Mucosa of stomach (tissue), 1 donor: ENCODE data around the gene ANKRD17.

ENCODE experiments used
- H3K27me3 ChIP-seq: one replicate; pipeline ENCODE4 v1.7.0; 2013; ENCODE audit warnings: mild to moderate bottlenecking, low read length; ENCODE audit not compliant: control insufficient read depth, insufficient read depth
- H3K36me3 ChIP-seq: one replicate; pipeline ENCODE4 v1.7.0; 2013; ENCODE audit warnings: low read length; ENCODE audit not compliant: control insufficient read depth, insufficient read depth
- H3K4me1 ChIP-seq: one replicate; pipeline ENCODE4 v1.7.0; 2013; ENCODE audit warnings: mild to moderate bottlenecking, low read length; ENCODE audit not compliant: control insufficient read depth, insufficient read depth
- H3K4me3 ChIP-seq: one replicate; pipeline ENCODE4 v1.7.0; 2013; ENCODE audit warnings: low read length
- H3K9ac ChIP-seq: one replicate; pipeline ENCODE4 v1.7.0; 2013; ENCODE audit warnings: mild to moderate bottlenecking, low read length, moderate library complexity
- H3K9me3 ChIP-seq: one replicate; pipeline ENCODE4 v1.7.0; 2013; ENCODE audit warnings: mild to moderate bottlenecking, low read length, moderate library complexity; ENCODE audit not compliant: control insufficient read depth
- donor health status: Pancreatic carcinoma.

The ANKRD17 gene

DNA sequence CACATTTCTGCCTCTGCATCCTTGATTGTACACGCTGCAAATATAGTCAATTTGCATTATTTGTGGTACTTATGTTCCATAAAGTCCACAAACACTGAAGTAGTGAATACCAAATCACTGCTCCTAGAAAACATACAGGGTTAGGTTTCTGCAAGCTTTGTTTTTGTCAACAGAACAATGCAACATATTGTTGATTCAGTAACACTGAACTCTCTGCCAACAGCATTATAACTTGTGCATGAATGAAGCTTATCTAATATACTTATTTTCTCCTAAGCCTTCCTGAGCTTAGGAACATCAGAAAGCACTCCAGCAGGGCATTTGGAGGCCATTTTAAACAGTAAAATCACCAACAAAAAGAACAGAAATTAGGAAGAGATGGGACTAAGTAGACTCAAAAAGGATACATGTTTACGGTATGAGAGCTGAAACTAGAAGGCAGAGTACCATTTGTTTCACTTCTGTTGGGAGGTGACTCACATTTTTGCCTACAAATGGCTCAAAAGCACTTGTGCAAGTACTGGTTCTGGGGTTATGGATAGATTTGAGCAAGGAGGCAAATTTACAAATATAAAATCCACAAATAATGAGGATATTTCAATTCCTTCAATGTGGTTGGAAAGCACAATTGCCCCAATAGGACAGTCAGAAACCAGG, 203.2 kb downstream of the ANKRD17 start:
- H3K4me3 ChIP-seq: no peak overlapping the region
- H3K9me3 ChIP-seq: no peaks in the 10 kb centered on the region
- H3K27me3 ChIP-seq: no peaks in the 10 kb centered on the region
- no peak overlapping the region for H3K9ac ChIP-seq
- peaks cover 6% of the 10 kb centered on the region for H3K36me3 ChIP-seq
- no peaks in the 10 kb centered on the region for H3K4me1 ChIP-seq

GRCh38 chr4:73053974-73054480, 204.6 kb downstream of the ANKRD17 start:
- no peak overlapping the region for H3K9ac ChIP-seq
- no peaks in the 10 kb centered on the region for H3K9me3 ChIP-seq
- no peaks in the 10 kb centered on the region for H3K27me3 ChIP-seq
- H3K36me3 ChIP-seq: peaks cover under 1% of the 10 kb centered on the region
- no peaks in the 10 kb centered on the region for H3K4me1 ChIP-seq
- no peak overlapping the region for H3K4me3 ChIP-seq

GRCh38 chr4:73053076-73053475, 205.5 kb downstream of the ANKRD17 start:
- H3K36me3 ChIP-seq: no peaks in the 10 kb centered on the region
- H3K9ac ChIP-seq: no peak overlapping the region
- H3K4me1 ChIP-seq: no peaks in the 10 kb centered on the region
- no peaks in the 10 kb centered on the region for H3K27me3 ChIP-seq
- no peaks in the 10 kb centered on the region for H3K9me3 ChIP-seq
- H3K4me3 ChIP-seq: no peak overlapping the region

- no peak overlapping the region for H3K9ac ChIP-seq
- no peaks in the 10 kb centered on the region for H3K4me1 ChIP-seq
- no peaks in the 10 kb centered on the region for H3K9me3 ChIP-seq
- H3K36me3 ChIP-seq: no peaks in the 10 kb centered on the region
- H3K27me3 ChIP-seq: no peaks in the 10 kb centered on the region
- no peak overlapping the region for H3K4me3 ChIP-seq
These were observed 207.0 kb downstream of the ANKRD17 start for GRCh38 chr4:73051625-73052024.

GRCh38 chr4:73045879-73046278, 212.7 kb downstream of the ANKRD17 start:
- no peaks in the 10 kb centered on the region for H3K4me1 ChIP-seq
- H3K4me3 ChIP-seq: no peak overlapping the region
- H3K9me3 ChIP-seq: no peaks in the 10 kb centered on the region
- no peak overlapping the region for H3K9ac ChIP-seq
- H3K36me3 ChIP-seq: no peaks in the 10 kb centered on the region
- H3K27me3 ChIP-seq: no peaks in the 10 kb centered on the region

- Histone ChIP-seq H3K4me1 (no peaks in the 10 kb centered on the region), H3K9me3 (no peaks in the 10 kb centered on the region), H3K36me3 (no peaks in the 10 kb centered on the region), H3K9ac (no peak overlapping the region), H3K27me3 (no peaks in the 10 kb centered on the region), H3K4me3 (no peak overlapping the region)
These were observed 221.5 kb downstream of the ANKRD17 start for GRCh38 chr4:73037057-73037456.

GRCh38 chr4:73036123-73036522, 222.5 kb downstream of the ANKRD17 start:
- H3K27me3 ChIP-seq: no peaks in the 10 kb centered on the region
- no peaks in the 10 kb centered on the region for H3K9me3 ChIP-seq
- no peak overlapping the region for H3K9ac ChIP-seq
- no peaks in the 10 kb centered on the region for H3K36me3 ChIP-seq
- H3K4me1 ChIP-seq: no peaks in the 10 kb centered on the region
- no peak overlapping the region for H3K4me3 ChIP-seq

DNA sequence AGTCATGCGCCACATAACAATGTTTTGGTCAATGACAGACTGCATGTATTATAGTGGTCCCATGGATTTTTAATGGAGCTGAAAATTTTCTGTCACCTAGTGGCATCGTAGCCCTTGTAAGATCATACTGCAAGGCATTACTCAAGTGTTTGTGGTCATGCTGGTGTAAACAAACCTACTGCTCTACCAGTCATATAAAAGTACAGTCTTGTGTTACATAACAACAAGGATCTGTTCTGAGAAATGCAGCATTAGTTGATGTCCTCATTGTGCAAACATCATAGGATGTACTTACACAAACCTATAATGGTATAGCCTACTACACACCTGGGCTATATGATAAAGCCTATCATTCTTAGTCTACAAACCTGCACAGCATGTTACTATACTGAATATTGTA, 223.7 kb downstream of the ANKRD17 start:
- H3K4me3 ChIP-seq: no peak overlapping the region
- no peaks in the 10 kb centered on the region for H3K9me3 ChIP-seq
- no peaks in the 10 kb centered on the region for H3K36me3 ChIP-seq
- no peaks in the 10 kb centered on the region for H3K27me3 ChIP-seq
- no peaks in the 10 kb centered on the region for H3K4me1 ChIP-seq
- H3K9ac ChIP-seq: no peak overlapping the region

DNA sequence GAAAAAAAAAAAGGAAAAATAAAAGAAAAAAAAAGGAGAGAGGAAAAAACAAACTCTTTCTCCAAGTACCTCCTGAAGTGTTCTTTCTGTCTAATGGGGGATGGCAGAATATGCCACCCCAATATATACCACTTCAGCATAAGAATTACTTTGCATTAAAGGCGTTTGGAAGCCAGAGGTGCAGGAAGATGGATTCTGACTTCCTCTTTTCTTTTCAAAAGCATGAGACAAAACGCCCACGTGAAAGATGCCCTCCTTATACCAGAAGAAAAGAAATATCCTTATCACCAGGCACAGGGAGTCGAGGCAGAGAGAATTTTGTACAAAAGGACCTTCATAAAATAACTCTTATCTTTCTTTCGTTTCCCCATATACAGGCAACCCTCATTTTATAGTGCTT, 230.0 kb downstream of the ANKRD17 start:
- Histone ChIP-seq H3K27me3 (no peaks in the 10 kb centered on the region), H3K4me1 (no peaks in the 10 kb centered on the region), H3K9me3 (no peaks in the 10 kb centered on the region), H3K4me3 (no peak overlapping the region), H3K9ac (no peak overlapping the region), H3K36me3 (no peaks in the 10 kb centered on the region)
